ENCODE results near the gene TECPR2. TPM values are rescaled to one million over a fixed set of nuclear protein-coding genes. Genes with fewer than 3 reads are reported as not detected.
"Not testable (repeated sequence)": the region's sequence is repeated elsewhere in the genome, so short reads cannot be mapped to it uniquely, and the experiment has no call there.

Gene TECPR2
- total RNA-seq, 1 donor from 2014 or later, result 26.9 TPM

DNA sequence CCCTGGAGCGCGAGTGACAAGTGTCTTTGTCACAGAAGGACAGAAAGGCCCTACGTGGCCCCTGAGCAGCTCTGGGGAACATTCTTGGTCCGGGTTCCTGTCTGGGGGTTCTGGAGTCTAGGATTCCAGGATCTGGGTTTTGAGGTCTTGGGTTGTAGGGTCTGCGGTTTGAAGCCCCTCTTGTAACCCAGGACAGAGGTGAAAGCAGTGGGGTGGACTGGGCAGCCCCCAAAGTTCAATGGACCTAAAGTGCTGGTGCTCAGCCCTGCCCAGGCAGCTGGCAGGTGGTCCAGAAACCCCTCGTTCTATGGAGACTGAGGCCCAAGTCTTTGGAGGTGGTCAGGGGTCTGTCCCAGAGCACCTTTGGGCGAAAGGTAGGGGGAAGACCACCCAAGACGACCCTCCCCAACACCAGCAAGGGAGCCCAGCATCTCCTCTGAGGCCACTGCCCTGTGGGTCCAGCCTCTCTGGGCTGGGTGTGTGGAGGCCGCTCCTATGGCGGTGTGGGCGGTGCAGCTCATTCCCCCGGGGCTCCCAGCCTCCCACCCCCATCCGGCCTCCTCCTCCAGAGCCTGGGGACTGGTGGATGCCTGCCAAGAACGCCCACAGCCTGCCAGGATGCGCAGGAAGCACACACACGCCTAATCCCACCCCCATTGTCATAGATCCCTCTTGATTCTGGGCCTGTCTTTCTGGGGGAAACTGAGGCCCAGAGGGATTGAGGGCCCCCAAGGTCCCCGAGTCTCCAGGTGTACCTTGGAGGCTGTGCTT, 177.0 kb downstream of the TECPR2 start:
- H3K4me3 Mint-ChIP-seq (ENCODE audit: unreplicated experiment), result no peak overlapping the region
- no peaks in the 10 kb centered on the region for H3K36me3 Mint-ChIP-seq (ENCODE audit: unreplicated experiment)
- no peaks in the 10 kb centered on the region for H3K9me3 Mint-ChIP-seq (ENCODE audit: unreplicated experiment)
- H3K27me3 Mint-ChIP-seq (ENCODE audit: unreplicated experiment), result peaks cover 4% of the 10 kb centered on the region
- DNase-seq (ENCODE audit: extremely low spot score, unreplicated experiment), result no peak
- peaks cover 14% of the 10 kb centered on the region for H3K4me1 Mint-ChIP-seq (ENCODE audit: unreplicated experiment)
- no peak overlapping the region for H3K27ac Mint-ChIP-seq (ENCODE audit: unreplicated experiment)
- TF ChIP-seq CTCF (IDR thresholded peaks at IDR 0.05), result no peak

- H3K27ac Mint-ChIP-seq (ENCODE audit: unreplicated experiment), result no peak overlapping the region
Observed at GRCh38 chr14:102540315-102541028, 177.7 kb downstream of the TECPR2 start.

GRCh38 chr14:102541029-102541491, 178.3 kb downstream of the TECPR2 start:
- not testable (repeated sequence) for H3K36me3 Mint-ChIP-seq (ENCODE audit: unreplicated experiment); H3K9me3 Mint-ChIP-seq (ENCODE audit: unreplicated experiment); H3K27ac Mint-ChIP-seq (ENCODE audit: unreplicated experiment); H3K27me3 Mint-ChIP-seq (ENCODE audit: unreplicated experiment); DNase-seq (ENCODE audit: extremely low spot score, unreplicated experiment); H3K4me3 Mint-ChIP-seq (ENCODE audit: unreplicated experiment)
- peaks cover 24% of the 10 kb centered on the region for H3K4me1 Mint-ChIP-seq (ENCODE audit: unreplicated experiment)

More at GRCh38 chr14:102540315-102541028, 177.7 kb downstream of the TECPR2 start:
- no peak for TF ChIP-seq CTCF (IDR thresholded peaks at IDR 0.05)
- peak; percentile 82 for DNase-seq (ENCODE audit: extremely low spot score, unreplicated experiment)
- Mint-ChIP-seq H3K4me3 (ENCODE audit: unreplicated experiment) (no peak overlapping the region), H3K4me1 (ENCODE audit: unreplicated experiment) (peaks cover 18% of the 10 kb centered on the region), H3K9me3 (ENCODE audit: unreplicated experiment) (no peaks in the 10 kb centered on the region), H3K36me3 (ENCODE audit: unreplicated experiment) (no peaks in the 10 kb centered on the region), H3K27me3 (ENCODE audit: unreplicated experiment) (peaks cover 4% of the 10 kb centered on the region)

- Mint-ChIP-seq H3K36me3 (ENCODE audit: unreplicated experiment) (no peaks in the 10 kb centered on the region), H3K4me1 (ENCODE audit: unreplicated experiment) (peaks cover 24% of the 10 kb centered on the region), H3K4me3 (ENCODE audit: unreplicated experiment) (no peak overlapping the region), H3K9me3 (ENCODE audit: unreplicated experiment) (no peaks in the 10 kb centered on the region), H3K27ac (ENCODE audit: unreplicated experiment) (no peak overlapping the region), H3K27me3 (ENCODE audit: unreplicated experiment) (peaks cover 8% of the 10 kb centered on the region)
- DNase-seq (ENCODE audit: extremely low spot score, unreplicated experiment), result no peak
- no peak for TF ChIP-seq CTCF (IDR thresholded peaks at IDR 0.05)
Observed at GRCh38 chr14:102541771-102542170, 179.0 kb downstream of the TECPR2 start.

- Mint-ChIP-seq H3K36me3 (ENCODE audit: unreplicated experiment) (no peaks in the 10 kb centered on the region), H3K4me1 (ENCODE audit: unreplicated experiment) (peaks cover 17% of the 10 kb centered on the region), H3K27me3 (ENCODE audit: unreplicated experiment) (peaks cover 14% of the 10 kb centered on the region), H3K9me3 (ENCODE audit: unreplicated experiment) (peaks cover 5% of the 10 kb centered on the region), H3K4me3 (ENCODE audit: unreplicated experiment) (no peak overlapping the region), H3K27ac (ENCODE audit: unreplicated experiment) (peak overlapping the region; percentile 54)
- DNase-seq (ENCODE audit: extremely low spot score, unreplicated experiment), result no peak
- TF ChIP-seq CTCF (IDR thresholded peaks at IDR 0.05), result no peak
Observed at GRCh38 chr14:102544046-102544746, 181.5 kb downstream of the TECPR2 start.

All from osteocyte (in vitro differentiated cells).